ENCODE data around the gene WDR75.

DNA sequence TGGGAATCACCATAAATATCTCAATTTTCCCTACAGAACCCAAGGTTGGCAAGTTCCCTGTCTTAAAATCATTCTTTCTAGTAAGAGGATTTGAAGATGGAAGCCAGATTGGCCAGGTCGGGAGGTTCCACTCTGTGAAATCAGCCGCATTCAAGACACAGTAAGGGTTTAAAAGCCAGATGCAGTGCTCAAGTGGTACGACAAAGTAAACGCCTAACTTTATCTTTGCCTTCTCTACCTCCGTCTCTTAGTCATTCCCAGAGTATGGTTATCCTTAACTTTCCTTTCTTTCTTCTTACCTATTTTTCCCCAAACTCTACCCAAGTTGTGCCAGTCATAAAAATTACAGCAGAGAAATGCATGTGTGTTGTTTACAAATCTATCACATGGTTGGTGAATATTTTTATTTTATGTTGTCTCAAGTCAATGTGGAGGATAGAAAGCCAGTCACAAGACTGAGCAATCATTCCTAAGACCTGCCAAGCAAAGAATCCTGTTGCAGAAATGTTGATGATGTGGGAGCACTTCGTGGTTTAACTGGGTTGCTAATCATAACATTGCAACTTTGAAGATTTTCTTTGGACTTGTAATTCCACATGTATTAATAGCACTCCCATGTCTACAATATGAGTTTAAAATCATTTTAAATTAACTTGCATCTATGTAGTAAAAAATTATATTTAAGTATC, 76.7 kb downstream of the WDR75 start:
- TF ChIP-seq POLR2A (IDR thresholded peaks at IDR 0.05): no peak
- TF ChIP-seq, protein P1, sequence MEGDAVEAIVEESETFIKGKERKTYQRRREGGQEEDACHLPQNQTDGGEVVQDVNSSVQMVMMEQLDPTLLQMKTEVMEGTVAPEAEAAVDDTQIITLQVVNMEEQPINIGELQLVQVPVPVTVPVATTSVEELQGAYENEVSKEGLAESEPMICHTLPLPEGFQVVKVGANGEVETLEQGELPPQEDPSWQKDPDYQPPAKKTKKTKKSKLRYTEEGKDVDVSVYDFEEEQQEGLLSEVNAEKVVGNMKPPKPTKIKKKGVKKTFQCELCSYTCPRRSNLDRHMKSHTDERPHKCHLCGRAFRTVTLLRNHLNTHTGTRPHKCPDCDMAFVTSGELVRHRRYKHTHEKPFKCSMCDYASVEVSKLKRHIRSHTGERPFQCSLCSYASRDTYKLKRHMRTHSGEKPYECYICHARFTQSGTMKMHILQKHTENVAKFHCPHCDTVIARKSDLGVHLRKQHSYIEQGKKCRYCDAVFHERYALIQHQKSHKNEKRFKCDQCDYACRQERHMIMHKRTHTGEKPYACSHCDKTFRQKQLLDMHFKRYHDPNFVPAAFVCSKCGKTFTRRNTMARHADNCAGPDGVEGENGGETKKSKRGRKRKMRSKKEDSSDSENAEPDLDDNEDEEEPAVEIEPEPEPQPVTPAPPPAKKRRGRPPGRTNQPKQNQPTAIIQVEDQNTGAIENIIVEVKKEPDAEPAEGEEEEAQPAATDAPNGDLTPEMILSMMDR (IDR thresholded peaks at IDR 0.05 in 4 of 5, conservative IDR thresholded peaks at IDR 0.05 in 1 of 5): no peak
